ENCODE data around the gene NDFIP1. TPM values are rescaled to one million over a fixed set of nuclear protein-coding genes. Genes with fewer than 3 reads are reported as not detected.

The NDFIP1 gene
- total RNA-seq, 1 experiment from 2014 or later, result 27.6 TPM

DNA sequence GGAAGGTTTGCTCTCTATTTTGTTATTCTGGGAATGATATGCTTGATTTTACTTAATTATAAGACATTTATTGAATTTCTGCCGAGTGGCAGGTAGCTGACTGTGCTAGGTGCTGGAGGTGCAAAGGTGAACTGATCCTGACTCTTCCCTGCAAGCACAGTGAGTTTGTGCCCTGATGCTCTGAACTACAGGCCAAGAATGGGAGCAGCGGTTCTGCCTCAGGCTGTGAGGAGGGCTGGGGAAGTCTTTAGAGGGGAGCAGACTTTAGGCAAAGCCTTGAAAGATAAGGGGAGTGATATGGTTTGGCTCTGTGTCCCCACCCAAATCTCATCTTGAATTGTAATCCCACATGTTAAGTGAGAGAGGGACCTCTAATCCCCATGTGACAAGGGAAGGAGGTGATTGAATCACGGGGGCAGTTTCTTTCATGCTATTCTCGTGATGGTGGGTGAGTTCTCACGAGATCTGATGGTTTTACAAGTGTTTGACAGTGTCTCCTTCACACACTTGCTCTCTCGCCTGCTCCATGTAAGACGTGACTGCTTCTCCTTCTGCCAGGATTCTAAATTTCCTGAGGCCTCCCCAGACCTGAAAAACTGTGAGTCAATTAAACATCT is 73.1 kb downstream of the NDFIP1 start (continued):
- TF ChIP-seq SMAD4 (CRISPR knock-in tag; IDR thresholded peaks at IDR 0.05), result no peak

DNA sequence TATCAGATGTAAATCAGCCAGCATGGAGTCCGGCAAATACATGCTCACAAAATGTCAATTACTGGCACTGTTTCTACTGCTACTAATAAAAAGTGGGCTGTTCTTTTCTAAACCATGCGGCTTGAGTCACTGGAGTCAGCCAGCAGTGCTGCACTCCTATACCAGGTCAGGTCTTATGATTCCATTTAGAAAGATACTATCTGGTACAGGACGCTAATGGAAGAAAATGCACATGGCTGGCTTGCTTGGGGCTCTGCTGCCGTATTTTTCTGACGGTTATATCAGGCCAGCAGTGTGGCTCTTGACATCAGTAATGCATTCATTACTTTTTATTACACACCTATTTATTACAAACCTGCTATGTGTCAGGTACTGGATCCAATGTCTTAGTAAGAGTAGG is 74.3 kb downstream of the NDFIP1 start:
- TF ChIP-seq, protein P1, sequence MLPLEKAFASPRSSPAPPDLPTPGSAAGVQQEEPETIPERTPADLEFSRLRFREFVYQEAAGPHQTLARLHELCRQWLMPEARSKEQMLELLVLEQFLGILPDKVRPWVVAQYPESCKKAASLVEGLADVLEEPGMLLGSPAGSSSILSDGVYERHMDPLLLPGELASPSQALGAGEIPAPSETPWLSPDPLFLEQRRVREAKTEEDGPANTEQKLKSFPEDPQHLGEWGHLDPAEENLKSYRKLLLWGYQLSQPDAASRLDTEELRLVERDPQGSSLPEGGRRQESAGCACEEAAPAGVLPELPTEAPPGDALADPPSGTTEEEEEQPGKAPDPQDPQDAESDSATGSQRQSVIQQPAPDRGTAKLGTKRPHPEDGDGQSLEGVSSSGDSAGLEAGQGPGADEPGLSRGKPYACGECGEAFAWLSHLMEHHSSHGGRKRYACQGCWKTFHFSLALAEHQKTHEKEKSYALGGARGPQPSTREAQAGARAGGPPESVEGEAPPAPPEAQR (CRISPR knock-in tag; IDR thresholded peaks at IDR 0.05), result no peak
- TF ChIP-seq MXD4 (CRISPR knock-in tag; IDR thresholded peaks at IDR 0.05; ENCODE audit: borderline replicate concordance) (no peak), ZNF317 (CRISPR knock-in tag; IDR thresholded peaks at IDR 0.05; ENCODE audit: borderline replicate concordance, low read depth) (no peak), CREM (CRISPR knock-in tag; IDR thresholded peaks at IDR 0.05) (no peak), NFE2L1 (CRISPR knock-in tag; IDR thresholded peaks at IDR 0.05) (no peak), ATF6 (CRISPR knock-in tag; IDR thresholded peaks at IDR 0.05) (no peak), RORB (CRISPR knock-in tag; IDR thresholded peaks at IDR 0.05) (no peak), TP53 (CRISPR knock-in tag; IDR thresholded peaks at IDR 0.05) (no peak), HMGA2 (CRISPR knock-in tag; IDR thresholded peaks at IDR 0.05) (no peak), ZNF671 (CRISPR knock-in tag; IDR thresholded peaks at IDR 0.05) (no peak), JUN (CRISPR knock-in tag; IDR thresholded peaks at IDR 0.05) (no peak), ARID4B (CRISPR knock-in tag; IDR thresholded peaks at IDR 0.05; ENCODE audit: borderline replicate concordance) (no peak), KAT7 (CRISPR knock-in tag; IDR thresholded peaks at IDR 0.05; ENCODE audit: borderline replicate concordance) (no peak), ESRRA (CRISPR knock-in tag; IDR thresholded peaks at IDR 0.05; ENCODE audit: borderline replicate concordance) (no peak)
- TF ChIP-seq, protein P2, sequence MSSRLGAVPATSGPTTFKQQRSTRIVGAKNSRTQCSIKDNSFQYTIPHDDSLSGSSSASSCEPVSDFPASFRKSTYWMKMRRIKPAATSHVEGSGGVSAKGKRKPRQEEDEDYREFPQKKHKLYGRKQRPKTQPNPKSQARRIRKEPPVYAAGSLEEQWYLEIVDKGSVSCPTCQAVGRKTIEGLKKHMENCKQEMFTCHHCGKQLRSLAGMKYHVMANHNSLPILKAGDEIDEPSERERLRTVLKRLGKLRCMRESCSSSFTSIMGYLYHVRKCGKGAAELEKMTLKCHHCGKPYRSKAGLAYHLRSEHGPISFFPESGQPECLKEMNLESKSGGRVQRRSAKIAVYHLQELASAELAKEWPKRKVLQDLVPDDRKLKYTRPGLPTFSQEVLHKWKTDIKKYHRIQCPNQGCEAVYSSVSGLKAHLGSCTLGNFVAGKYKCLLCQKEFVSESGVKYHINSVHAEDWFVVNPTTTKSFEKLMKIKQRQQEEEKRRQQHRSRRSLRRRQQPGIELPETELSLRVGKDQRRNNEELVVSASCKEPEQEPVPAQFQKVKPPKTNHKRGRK (CRISPR knock-in tag; IDR thresholded peaks at IDR 0.05; ENCODE audit: borderline replicate concordance), result no peak
- TF ChIP-seq, protein P3, sequence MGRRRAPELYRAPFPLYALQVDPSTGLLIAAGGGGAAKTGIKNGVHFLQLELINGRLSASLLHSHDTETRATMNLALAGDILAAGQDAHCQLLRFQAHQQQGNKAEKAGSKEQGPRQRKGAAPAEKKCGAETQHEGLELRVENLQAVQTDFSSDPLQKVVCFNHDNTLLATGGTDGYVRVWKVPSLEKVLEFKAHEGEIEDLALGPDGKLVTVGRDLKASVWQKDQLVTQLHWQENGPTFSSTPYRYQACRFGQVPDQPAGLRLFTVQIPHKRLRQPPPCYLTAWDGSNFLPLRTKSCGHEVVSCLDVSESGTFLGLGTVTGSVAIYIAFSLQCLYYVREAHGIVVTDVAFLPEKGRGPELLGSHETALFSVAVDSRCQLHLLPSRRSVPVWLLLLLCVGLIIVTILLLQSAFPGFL (CRISPR knock-in tag; IDR thresholded peaks at IDR 0.05; ENCODE audit: borderline replicate concordance), result no peak
- peaks cover 52% of the 10 kb centered on the region for H3K4me1 Mint-ChIP-seq
- POLR2A ChIA-PET, result no interaction called here
- no peak overlapping the region for H3K4me3 Mint-ChIP-seq
- no peaks in the 10 kb centered on the region for H3K27me3 Mint-ChIP-seq (ENCODE audit: low read depth)
- CTCF ChIA-PET, result interaction anchor here (1.2 kb wide), 1 partner anchor 38 kb away, joined by 3 read pairs; no protein-coding TSS in a partner anchor
- no peaks in the 10 kb centered on the region for H3K9me3 Mint-ChIP-seq
- DNase-seq (ENCODE audit: low spot score) (no peak), ATAC-seq (no peak)
- H3K27ac Mint-ChIP-seq, result no peak overlapping the region
- no peaks in the 10 kb centered on the region for H3K36me3 Mint-ChIP-seq
